Muscle of leg (tissue), 16 donors: ENCODE measurements around the gene TMEM101. TPM values are rescaled to one million over a fixed set of nuclear protein-coding genes. Genes with fewer than 3 reads are reported as not detected.

ENCODE experiments used
- DNase-seq: peaks from one replicate; pipeline ENCODE4 v3.0.0; 2013
- H3K27ac ChIP-seq: one replicate; pipeline ENCODE4 v1.5.1; 2013; ENCODE audit warnings: mild to moderate bottlenecking, low read length, control low read depth
- H3K27me3 ChIP-seq: one replicate; pipeline ENCODE4 v1.6.1; 2013; ENCODE audit warnings: low read length; ENCODE audit not compliant: control insufficient read depth, insufficient read depth
- H3K36me3 ChIP-seq: one replicate; pipeline ENCODE4 v1.6.1; 2013; ENCODE audit warnings: low read length; ENCODE audit not compliant: control insufficient read depth, insufficient read depth
- H3K4me1 ChIP-seq: one replicate; pipeline ENCODE4 v1.6.1; 2013; ENCODE audit warnings: low read length; ENCODE audit not compliant: control insufficient read depth, insufficient read depth
- H3K4me3 ChIP-seq: one replicate; pipeline ENCODE4 v1.5.1; 2013; ENCODE audit warnings: low read length, control low read depth
- H3K9me3 ChIP-seq: replicated peaks from 2 replicates; pipeline ENCODE4 v1.6.1; 2013; ENCODE audit warnings: low read depth, low read length; ENCODE audit not compliant: control insufficient read depth
- WGBS: methylation state at CpG from one replicate; pipeline ENCODE4 v1.1.5; 2013; ENCODE audit warnings: missing lambda C conversion rate; ENCODE audit not compliant: insufficient coverage; 5-methylcytosine and 5-hydroxymethylcytosine counted together
- long read RNA-seq, 11 donors: transcript quantifications; one replicate each; lab custom pipeline, GENCODE V29; 2026
- polyA plus RNA-seq, 8 donors: library from polyadenylated mRNA; unstranded; fragments of 120-200 nt; gene quantifications; one replicate each; pipeline versions ENCODE4 v1.2.1 to v1.2.3, GENCODE V29; 2013; ENCODE audit warnings: inconsistent platforms in 1 of 8, low replicate concordance in 1 of 8; ENCODE audit not compliant: insufficient read length in 8 of 8, insufficient read depth in 1 of 8
- total RNA-seq: library from RNA; stranded (reverse); fragments of 120-200 nt; gene quantifications from one replicate; pipeline ENCODE4 v1.2.4, GENCODE V29; 2013

Gene TMEM101
- total RNA-seq: 39.7 TPM
- 10 to 100 TPM; 28.6 to 36.3 (median 32.2) TPM for polyA plus RNA-seq
- long read RNA-seq, donor 1, transcript TMEM101-201 (4 exons, 1,536 nt): major isoform, 6 of 6 reads
- long read RNA-seq, donor 1, partial matches to known transcripts: 0 of 6 reads
- long read RNA-seq, donor 1, other reads (novel, unspliced or antisense): 0 of 6 reads
- long read RNA-seq, donor 2, partial matches to known transcripts: 0 of 2 reads
- long read RNA-seq, donor 2, other reads (novel, unspliced or antisense): 0 of 2 reads
- long read RNA-seq, donor 3, transcript TMEM101-201 (4 exons, 1,536 nt): major isoform, 15 of 15 reads
- long read RNA-seq, donor 3, partial matches to known transcripts: 0 of 15 reads
- long read RNA-seq, donor 3, other reads (novel, unspliced or antisense): 0 of 15 reads
- long read RNA-seq, donor 4, transcript TMEM101-201 (4 exons, 1,536 nt): major isoform, 12 of 12 reads
- long read RNA-seq, donor 4, partial matches to known transcripts: 0 of 12 reads
- long read RNA-seq, donor 4, other reads (novel, unspliced or antisense): 0 of 12 reads
- long read RNA-seq, donor 5, transcript TMEM101-201 (4 exons, 1,536 nt): major isoform, 19 of 19 reads
- long read RNA-seq, donor 5, partial matches to known transcripts: 0 of 19 reads
- long read RNA-seq, donor 5, other reads (novel, unspliced or antisense): 0 of 19 reads
- long read RNA-seq, donor 6, transcript TMEM101-201 (4 exons, 1,536 nt): major isoform, 29 of 30 reads
- long read RNA-seq, donor 6, partial matches to known transcripts: 0 of 30 reads
- long read RNA-seq, donor 6, other reads (novel, unspliced or antisense): 0 of 30 reads
- long read RNA-seq, donor 7, transcript TMEM101-201 (4 exons, 1,536 nt): major isoform, 17 of 17 reads
- long read RNA-seq, donor 7, partial matches to known transcripts: 0 of 17 reads
- long read RNA-seq, donor 7, other reads (novel, unspliced or antisense): 0 of 17 reads
- long read RNA-seq, donor 8, partial matches to known transcripts: 0 of 5 reads
- long read RNA-seq, donor 8, other reads (novel, unspliced or antisense): 0 of 5 reads
- long read RNA-seq, donor 9, transcript TMEM101-201 (4 exons, 1,536 nt): major isoform, 16 of 16 reads
- long read RNA-seq, donor 9, partial matches to known transcripts: 0 of 16 reads
- long read RNA-seq, donor 9, other reads (novel, unspliced or antisense): 0 of 16 reads
- long read RNA-seq, donor 10, transcript TMEM101-201 (4 exons, 1,536 nt): major isoform, 13 of 13 reads
- long read RNA-seq, donor 10, partial matches to known transcripts: 0 of 13 reads
- long read RNA-seq, donor 10, other reads (novel, unspliced or antisense): 0 of 13 reads
- long read RNA-seq, donor 11, transcript TMEM101-201 (4 exons, 1,536 nt): major isoform, 13 of 14 reads
- long read RNA-seq, donor 11, partial matches to known transcripts: 0 of 14 reads
- long read RNA-seq, donor 11, other reads (novel, unspliced or antisense): 0 of 14 reads

GRCh38 chr17:44014437-44015172 is at the start of gene TMEM101:
Gene TMEM101, minus strand, starts transcription at chr17:44014963. Its CDS starts 11 bp downstream, at chr17:44014952.
- H3K27me3 ChIP-seq: no peaks in the 10 kb centered on the region
- H3K36me3 ChIP-seq: peaks cover 25% of the 10 kb centered on the region
- peak within 1 kb of the TSS; percentile 72 for H3K4me3 ChIP-seq
- H3K27ac ChIP-seq: peak within 1 kb of the TSS; percentile 74
- H3K9me3 ChIP-seq: no peaks in the 10 kb centered on the region
- peak; percentile 97 for DNase-seq
- peaks cover 6% of the 10 kb centered on the region for H3K4me1 ChIP-seq
- WGBS: under 1% methylated on average over 35 of the region's 43 CpGs

DNA sequence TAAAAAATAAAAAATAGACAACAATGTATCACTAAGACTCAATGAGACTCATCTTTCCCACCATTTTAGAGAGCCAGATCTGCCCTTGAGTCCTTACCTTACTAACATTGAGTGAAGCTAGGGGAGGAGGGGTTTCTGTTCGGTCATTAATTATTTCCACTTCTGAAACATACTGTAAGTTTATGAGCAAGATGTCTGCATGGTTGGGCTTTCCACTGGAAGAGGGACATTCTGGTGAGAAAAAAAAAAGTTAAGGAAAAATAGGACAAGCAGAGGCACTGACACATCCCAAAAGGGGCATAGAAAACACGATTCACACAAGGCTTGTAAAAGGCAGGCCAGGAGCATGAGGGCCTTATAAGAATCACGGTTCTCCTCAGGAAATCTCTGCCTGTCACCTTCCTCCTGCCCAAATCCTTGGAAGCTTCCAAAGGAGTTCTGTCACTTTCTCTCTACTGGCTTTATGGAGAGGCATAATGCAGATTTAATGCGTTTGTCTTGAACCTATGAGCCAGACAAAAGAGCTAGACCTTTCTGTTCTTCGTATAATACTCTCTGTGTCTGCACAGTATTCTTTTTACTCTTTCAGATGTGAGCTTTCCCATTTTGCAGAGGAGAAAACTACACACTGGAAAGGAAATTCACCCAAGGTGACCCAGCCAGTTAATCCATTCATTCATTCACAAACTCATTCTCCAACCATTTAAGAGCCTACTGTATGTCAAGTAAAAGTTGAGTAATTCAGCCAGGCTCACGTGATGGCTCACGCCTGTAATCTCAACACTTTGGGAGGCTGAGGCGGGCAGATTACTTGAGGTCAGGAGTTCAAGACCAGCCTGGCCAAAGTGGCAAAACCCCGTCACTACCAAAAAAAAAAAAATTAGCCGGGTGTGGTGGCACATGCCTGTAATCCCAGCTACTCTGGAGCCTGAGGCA is 49.2 kb upstream of the TMEM101 start:
- Histone ChIP-seq H3K4me1 (peaks cover 12% of the 10 kb centered on the region), H3K36me3 (peaks cover 36% of the 10 kb centered on the region)
- 59% methylated on average over 3 of the region's 10 CpGs for WGBS

GRCh38 chr17:44062871-44063270 is 48.1 kb upstream of the TMEM101 start:
- Histone ChIP-seq H3K27ac (no peak overlapping the region), H3K4me1 (peaks cover 12% of the 10 kb centered on the region), H3K27me3 (no peaks in the 10 kb centered on the region), H3K36me3 (peaks cover 42% of the 10 kb centered on the region), H3K9me3 (no peaks in the 10 kb centered on the region), H3K4me3 (no peak overlapping the region)
- 92% methylated on average over 8 of the region's 15 CpGs for WGBS
- no peak for DNase-seq

More for the DNA sequence above, 49.2 kb upstream of the TMEM101 start:
- no peaks in the 10 kb centered on the region for H3K27me3 ChIP-seq
- no peak overlapping the region for H3K4me3 ChIP-seq
- H3K27ac ChIP-seq: no peak overlapping the region
- H3K9me3 ChIP-seq: no peaks in the 10 kb centered on the region
- DNase-seq: no peak

DNA sequence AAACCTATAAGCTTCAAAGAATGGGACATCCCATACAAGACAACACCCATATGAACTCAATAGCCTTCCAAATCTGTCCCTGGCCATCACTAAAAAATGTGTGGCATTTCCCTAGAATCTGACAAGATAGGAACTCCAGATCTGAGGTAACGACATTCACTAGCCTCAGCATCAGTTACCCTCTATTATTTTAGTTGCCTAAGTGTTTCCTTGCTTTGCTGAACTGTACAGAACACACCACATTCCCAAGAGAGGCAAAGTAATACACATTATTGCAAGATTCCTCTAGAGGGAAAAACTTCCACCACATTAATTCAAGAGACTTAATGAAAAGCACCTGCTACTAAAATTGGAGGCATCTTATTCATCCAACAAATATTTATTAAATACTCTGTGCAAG is 46.7 kb upstream of the TMEM101 start:
- Histone ChIP-seq H3K36me3 (peaks cover 42% of the 10 kb centered on the region), H3K9me3 (no peaks in the 10 kb centered on the region), H3K4me3 (no peak overlapping the region), H3K27ac (no peak overlapping the region), H3K27me3 (no peaks in the 10 kb centered on the region), H3K4me1 (peaks cover 5% of the 10 kb centered on the region)
- no peak for DNase-seq
- no CpG with 5 or more reads among the region's 1 CpG for WGBS

- no peaks in the 10 kb centered on the region for H3K4me1 ChIP-seq
- no peaks in the 10 kb centered on the region for H3K27me3 ChIP-seq
- H3K36me3 ChIP-seq: peaks cover 47% of the 10 kb centered on the region
- 89% methylated on average over 6 of the region's 14 CpGs for WGBS
- no peaks in the 10 kb centered on the region for H3K9me3 ChIP-seq
- no peak overlapping the region for H3K27ac ChIP-seq
- DNase-seq: no peak
- H3K4me3 ChIP-seq: no peak overlapping the region
Observed at GRCh38 chr17:44059101-44059892, 44.5 kb upstream of the TMEM101 start.

DNA sequence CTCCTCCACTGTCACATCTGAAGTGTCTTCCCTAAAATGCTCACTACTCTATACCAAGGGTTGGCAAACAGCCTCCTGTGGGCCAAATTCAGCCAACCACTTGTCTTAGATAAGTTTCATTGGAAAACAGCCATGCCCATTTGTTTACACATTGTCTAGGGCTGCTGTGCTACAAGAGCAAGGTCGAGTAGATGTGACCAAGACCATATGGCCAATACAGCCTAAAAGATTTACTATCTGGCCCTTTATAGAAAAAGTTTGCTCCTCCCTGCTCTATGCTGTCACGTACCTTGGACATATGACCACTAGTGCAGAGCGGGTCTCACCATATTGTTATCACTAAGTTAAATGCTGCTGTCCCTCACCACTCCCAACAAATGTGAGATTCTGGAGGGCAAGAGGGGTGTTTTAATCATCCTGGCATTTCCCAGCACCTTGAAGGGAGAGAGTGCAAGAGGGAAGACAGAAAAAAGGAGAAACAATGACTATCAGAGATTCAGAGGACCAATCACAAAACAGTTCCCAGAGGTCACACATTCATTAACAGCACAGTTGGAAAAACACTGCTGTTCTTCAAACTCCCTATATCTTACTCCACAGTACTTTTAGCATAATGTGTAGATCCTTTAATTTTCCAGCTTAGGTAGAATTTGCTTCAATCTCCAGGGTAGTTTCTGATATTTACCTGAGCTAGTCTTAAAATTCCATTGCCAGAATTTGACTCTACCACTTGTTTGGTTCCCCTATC is 38.5 kb upstream of the TMEM101 start:
- DNase-seq: no peak
- Histone ChIP-seq H3K27me3 (no peaks in the 10 kb centered on the region), H3K4me1 (peaks cover 18% of the 10 kb centered on the region), H3K9me3 (no peaks in the 10 kb centered on the region), H3K4me3 (no peak overlapping the region), H3K27ac (no peak overlapping the region), H3K36me3 (peaks cover 50% of the 10 kb centered on the region)
- WGBS: 33% methylated on average over 1 of the region's 3 CpGs

DNA sequence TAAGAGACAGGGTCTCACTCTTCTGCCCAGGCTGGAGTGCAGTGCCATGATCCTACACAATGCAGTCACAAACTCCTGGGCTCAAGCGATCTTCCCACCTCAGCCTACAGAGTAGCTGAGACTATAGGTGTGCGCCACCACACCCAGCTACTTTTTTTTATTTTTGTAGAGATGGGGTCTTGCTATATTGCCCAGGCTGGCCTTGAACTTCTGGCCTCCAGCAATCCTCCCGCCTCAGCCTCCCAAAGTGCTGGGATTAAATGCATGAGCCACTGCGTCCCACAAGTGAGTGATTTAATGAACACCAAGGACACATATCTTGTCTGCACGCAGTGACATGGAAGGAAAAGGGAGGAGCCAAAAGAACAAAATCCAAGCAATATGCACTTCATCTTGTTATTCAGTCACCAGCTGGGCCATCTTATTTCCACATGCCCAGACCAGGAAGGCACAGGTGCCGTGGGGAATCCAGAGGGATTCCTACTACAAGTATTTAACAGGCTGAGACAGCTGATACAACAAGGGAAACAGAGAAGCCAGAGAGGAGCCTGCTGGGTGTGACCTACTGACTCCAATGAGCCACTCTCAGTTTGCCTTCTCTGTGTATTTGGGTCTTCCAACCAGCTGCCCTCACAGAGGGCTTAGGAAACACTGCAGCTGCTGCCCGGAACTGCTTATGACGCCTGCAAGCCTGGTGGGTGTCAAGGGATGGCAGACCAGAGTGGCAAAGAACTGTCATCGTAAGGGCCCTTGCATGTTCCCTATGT is 34.7 kb upstream of the TMEM101 start:
- peaks cover 18% of the 10 kb centered on the region for H3K4me1 ChIP-seq
- peaks cover 52% of the 10 kb centered on the region for H3K36me3 ChIP-seq
- H3K4me3 ChIP-seq: no peak overlapping the region
- H3K27me3 ChIP-seq: no peaks in the 10 kb centered on the region
- peak overlapping the region; percentile 55 for H3K27ac ChIP-seq
- peak; percentile 83 for DNase-seq
- no peaks in the 10 kb centered on the region for H3K9me3 ChIP-seq
- 82% methylated on average over 5 of the region's 9 CpGs for WGBS
